Esophagus muscularis mucosa (tissue), 4 donors: Measurements from ENCODE around the gene HOXC12. TPM values are rescaled to one million over a fixed set of nuclear protein-coding genes. Genes with fewer than 3 reads are reported as not detected.

Experiments
- DNase-seq: peaks from one replicate; pipeline ENCODE4 v3.0.0-alpha.2; 2017; ENCODE audit errors: extremely low spot score
- H3K27ac ChIP-seq, 4 donors: fragments of 200-600 bp; sonication (generic); replicated peaks in 1 of 4; 1 replicate in 3 of 4; 2 replicates in 1 of 4; pipeline ENCODE4 v1.5.1; 2016 to 2019; ENCODE audit warnings: mild to moderate bottlenecking in 1 of 4
- H3K27me3 ChIP-seq, 4 donors: fragments of 200-600 bp; sonication (generic); one replicate each; pipeline versions ENCODE4 v1.5.1 to v1.6.0; 2016 to 2019
- H3K36me3 ChIP-seq, 4 donors: fragments of 200-600 bp; sonication (generic); one replicate each; pipeline ENCODE4 v1.5.1; 2016 to 2019
- H3K4me1 ChIP-seq, 4 donors: fragments of 200-600 bp; sonication (generic); one replicate each; pipeline ENCODE4 v1.5.1; 2016 to 2019
- H3K4me3 ChIP-seq, 4 donors: fragments of 200-600 bp; sonication (generic); 1 replicate in 2 of 4; 2 replicates in 2 of 4; pipeline ENCODE4 v1.5.1; 2016 to 2019; ENCODE audit warnings: mild to moderate bottlenecking in 4 of 4, moderate library complexity in 1 of 4
- H3K9me3 ChIP-seq, 4 donors: fragments of 200-600 bp; sonication (generic); 1 replicate in 3 of 4; 2 replicates in 1 of 4; pipeline ENCODE4 v1.5.1; 2016 to 2019
- EP300 ChIP-seq: sonication (generic); formaldehyde crosslinking; IDR thresholded peaks from one replicate; pipeline ENCODE4 v1.6.1; 2017; ENCODE audit warnings: antibody characterized with exemption
- POLR2A ChIP-seq: fragments of 450-650 bp; IDR thresholded peaks from one replicate; pipeline ENCODE4 v1.6.1; 2017; ENCODE audit warnings: antibody characterized with exemption, moderate library complexity, mild to moderate bottlenecking, low read depth
- POLR2AphosphoS5 ChIP-seq, 2 donors: sonication (generic); formaldehyde crosslinking; IDR thresholded peaks; one replicate each; pipeline ENCODE4 v1.6.1; 2017; ENCODE audit warnings: antibody characterized with exemption in 2 of 2
- WGBS: methylation state at CpG from one replicate; pipeline ENCODE4 v1.1.5; 2018; 5-methylcytosine and 5-hydroxymethylcytosine counted together
- intact Hi-C: fragments of 100-400 bp; cut with DNase I; formaldehyde crosslinking; loops from one replicate; pipeline ENCODE4 v1.15.1; 2023
- total RNA-seq, 4 donors: library from RNA; depleted of rRNA; stranded (reverse); fragments of >200 nt; gene quantifications; one replicate each; pipeline versions ENCODE4 v1.1.0 to v1.2.1, GENCODE V29; 2016
- TF ChIP-seq, protein P1 (sequence below), 3 experiments: fragments of 200-600 bp in 2 of 3; fragments of 450-650 bp in 1 of 3; sonication (generic) in 2 of 3; IDR thresholded peaks; one replicate each; pipeline ENCODE4 v1.5.1; 2017 to 2019; ENCODE audit warnings: antibody characterized with exemption in 3 of 3, mild to moderate bottlenecking in 2 of 3, moderate library complexity in 1 of 3

Gene HOXC12
- total RNA-seq, 4 donors from 2014 or later = not detected

DNA sequence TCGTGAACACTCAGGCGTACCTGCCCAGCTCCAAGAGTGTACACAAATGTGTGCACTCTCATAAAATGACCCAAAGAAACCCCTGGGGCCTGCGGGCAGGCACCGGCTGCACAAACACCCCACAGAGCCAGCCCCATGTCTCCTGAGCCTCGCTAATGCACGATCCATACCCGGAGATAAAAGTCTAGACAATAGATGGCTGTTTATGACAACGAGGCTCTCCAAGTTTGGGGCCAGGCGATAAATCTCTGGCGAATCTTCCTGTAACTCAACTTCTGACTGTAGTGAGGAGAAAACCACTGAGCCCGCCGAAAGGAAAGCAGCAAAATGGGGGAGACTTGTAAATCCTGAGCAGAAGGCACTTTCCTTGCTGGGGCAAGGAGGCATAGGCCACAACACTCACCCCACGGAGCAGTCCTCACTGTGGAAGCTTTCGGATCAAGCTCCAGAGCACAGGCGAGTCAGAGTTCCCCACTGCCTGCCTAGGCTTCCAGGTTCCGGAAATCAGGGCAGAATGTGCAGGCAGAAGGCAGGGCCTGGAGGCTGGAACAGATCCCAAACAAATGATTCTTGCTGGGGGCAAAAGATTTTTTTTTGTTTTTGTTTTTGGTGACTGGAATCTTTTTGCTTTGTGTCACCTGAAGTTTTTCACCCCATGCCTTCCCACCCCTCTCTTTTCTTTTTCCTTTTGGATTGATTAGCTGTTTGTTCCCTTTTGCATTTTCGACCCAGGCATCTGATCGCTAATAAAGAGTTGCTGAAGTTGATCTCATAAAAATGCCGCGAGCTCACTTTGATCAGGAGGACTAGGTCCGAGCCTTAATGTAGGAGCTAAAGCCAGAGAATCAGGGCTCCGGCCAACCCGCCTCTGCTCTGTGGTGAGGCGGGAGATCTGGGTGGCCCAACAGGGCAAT lies 13.8 kb downstream of the HOXC12 start:
- no peak for DNase-seq

DNA sequence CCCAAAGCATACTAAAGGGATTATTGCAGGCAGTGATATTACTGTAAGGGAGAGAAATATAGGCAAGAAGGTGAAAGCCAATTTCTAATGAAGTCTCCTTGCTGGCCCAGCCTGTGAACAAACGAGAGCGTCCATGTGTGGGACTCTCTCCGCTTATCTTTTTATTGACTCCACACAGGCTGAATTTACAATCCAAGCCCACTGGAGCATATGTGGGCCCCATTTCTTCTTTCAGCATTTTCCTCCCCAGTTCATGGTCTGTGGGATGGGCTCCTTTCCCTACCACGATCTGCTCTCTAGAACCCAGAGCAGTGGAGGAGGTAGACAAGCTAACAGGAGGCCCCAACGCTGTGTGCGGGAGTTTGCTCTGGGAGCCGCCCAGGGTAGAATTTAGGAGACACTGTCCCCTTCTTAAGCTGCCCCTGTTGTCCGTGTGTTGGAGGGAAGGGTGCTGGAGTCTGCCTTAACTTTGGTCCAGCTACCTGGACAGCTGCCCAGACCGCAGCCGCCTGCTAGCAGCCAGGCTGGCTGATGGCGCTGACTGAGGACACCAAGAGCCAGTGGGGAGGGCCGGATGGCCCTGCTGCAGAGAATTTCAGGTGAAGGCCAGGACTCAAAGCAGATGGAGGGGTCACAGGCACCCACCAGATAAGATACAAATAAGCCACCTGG lies 15.0 kb downstream of the HOXC12 start:
- Histone ChIP-seq H3K27ac (no peak overlapping the region), H3K36me3 (no peaks in the 10 kb centered on the region), H3K4me1 (peaks cover 16 to 38% (median 31%) of the 10 kb centered on the region in 4 donors), H3K27me3 (peaks cover 14 to 100% (median 94%) of the 10 kb centered on the region in 4 donors), H3K9me3 (no peaks in the 10 kb centered on the region), H3K4me3 (no peak overlapping the region)
- intact Hi-C loops = no loop called here
- no peak for TF ChIP-seq EP300
- no peak for TF ChIP-seq POLR2A
- TF ChIP-seq POLR2AphosphoS5 (IDR thresholded peaks at IDR 0.05) = no peak
- TF ChIP-seq, protein P1, sequence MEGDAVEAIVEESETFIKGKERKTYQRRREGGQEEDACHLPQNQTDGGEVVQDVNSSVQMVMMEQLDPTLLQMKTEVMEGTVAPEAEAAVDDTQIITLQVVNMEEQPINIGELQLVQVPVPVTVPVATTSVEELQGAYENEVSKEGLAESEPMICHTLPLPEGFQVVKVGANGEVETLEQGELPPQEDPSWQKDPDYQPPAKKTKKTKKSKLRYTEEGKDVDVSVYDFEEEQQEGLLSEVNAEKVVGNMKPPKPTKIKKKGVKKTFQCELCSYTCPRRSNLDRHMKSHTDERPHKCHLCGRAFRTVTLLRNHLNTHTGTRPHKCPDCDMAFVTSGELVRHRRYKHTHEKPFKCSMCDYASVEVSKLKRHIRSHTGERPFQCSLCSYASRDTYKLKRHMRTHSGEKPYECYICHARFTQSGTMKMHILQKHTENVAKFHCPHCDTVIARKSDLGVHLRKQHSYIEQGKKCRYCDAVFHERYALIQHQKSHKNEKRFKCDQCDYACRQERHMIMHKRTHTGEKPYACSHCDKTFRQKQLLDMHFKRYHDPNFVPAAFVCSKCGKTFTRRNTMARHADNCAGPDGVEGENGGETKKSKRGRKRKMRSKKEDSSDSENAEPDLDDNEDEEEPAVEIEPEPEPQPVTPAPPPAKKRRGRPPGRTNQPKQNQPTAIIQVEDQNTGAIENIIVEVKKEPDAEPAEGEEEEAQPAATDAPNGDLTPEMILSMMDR (IDR thresholded peaks at IDR 0.05) = no peak
- 19% methylated on average over 10 of the region's 12 CpGs for WGBS
- DNase-seq = no peak

More for the DNA sequence above, 13.8 kb downstream of the HOXC12 start:
- intact Hi-C loops = no loop called here
- WGBS = 33% methylated on average over 16 of the region's 24 CpGs
- Histone ChIP-seq H3K27me3 (peaks cover 13 to 100% (median 90%) of the 10 kb centered on the region in 4 donors), H3K4me1 (peaks cover 5 to 30% (median 19%) of the 10 kb centered on the region in 4 donors), H3K4me3 (no peak overlapping the region), H3K36me3 (no peaks in the 10 kb centered on the region), H3K27ac (no peak overlapping the region), H3K9me3 (no peaks in the 10 kb centered on the region)
- TF ChIP-seq POLR2AphosphoS5 (IDR thresholded peaks at IDR 0.05) = no peak
- no peak for TF ChIP-seq EP300
- no peak for TF ChIP-seq POLR2A
- TF ChIP-seq, protein P1 (IDR thresholded peaks at IDR 0.05) = no peak

DNA sequence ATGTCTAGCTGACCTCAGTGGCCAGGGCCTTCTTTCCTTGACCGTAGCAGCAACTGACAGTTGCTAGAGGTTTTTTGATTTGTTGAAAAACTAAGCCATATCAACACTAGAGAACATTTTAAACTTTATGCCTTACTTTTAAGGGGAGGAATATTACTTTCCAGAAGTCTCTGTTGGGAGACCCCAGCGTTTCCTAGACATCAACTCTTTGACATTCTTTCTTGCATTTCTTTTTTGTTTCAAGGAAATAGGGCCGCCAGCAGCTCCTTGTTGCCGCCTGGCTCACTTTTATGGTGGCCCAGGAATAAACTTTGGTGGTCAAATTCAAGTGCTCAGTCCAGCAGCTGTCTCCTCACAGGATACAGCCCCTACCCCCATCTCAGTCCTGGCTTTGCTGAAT lies 15.7 kb downstream of the HOXC12 start:
- Histone ChIP-seq H3K27ac (no peak overlapping the region), H3K36me3 (no peaks in the 10 kb centered on the region), H3K27me3 (peaks cover 16 to 100% (median 95%) of the 10 kb centered on the region in 4 donors), H3K9me3 (no peaks in the 10 kb centered on the region), H3K4me1 (peaks cover 23 to 43% (median 38%) of the 10 kb centered on the region in 4 donors), H3K4me3 (no peak overlapping the region)
- no peak for DNase-seq
- intact Hi-C loops = no loop called here
- 38% methylated on average over 4 of the region's 4 CpGs for WGBS
- TF ChIP-seq, protein P1 (IDR thresholded peaks at IDR 0.05) = no peak
- TF ChIP-seq POLR2AphosphoS5 (IDR thresholded peaks at IDR 0.05) = no peak
- no peak for TF ChIP-seq POLR2A
- TF ChIP-seq EP300 = no peak

DNA sequence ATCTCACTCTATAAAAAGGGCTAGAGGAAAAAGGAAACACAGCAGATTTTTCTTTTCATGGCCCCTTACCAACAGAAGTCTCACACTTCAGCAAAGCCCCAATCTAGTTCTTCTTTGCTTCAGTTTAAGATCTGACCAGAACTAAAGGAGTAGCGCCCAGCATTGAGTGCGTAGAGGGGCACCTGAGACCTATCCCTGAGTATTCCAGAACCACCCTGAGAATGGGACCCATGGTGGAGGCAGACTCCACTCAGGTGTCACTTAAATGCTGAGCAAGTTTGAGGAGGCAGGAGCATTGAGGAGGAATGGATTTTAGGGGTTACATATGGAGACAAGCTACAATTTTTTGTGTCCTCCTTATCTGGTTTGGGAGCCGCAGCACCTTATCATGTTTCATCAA lies 16.4 kb downstream of the HOXC12 start:
- H3K9me3 ChIP-seq = no peaks in the 10 kb centered on the region
- peaks cover 24 to 40% (median 35%) of the 10 kb centered on the region in 4 donors for H3K4me1 ChIP-seq
- intact Hi-C loops = no loop called here
- no peak overlapping the region for H3K27ac ChIP-seq
- WGBS = 73% methylated on average over 3 of the region's 3 CpGs
- H3K36me3 ChIP-seq = no peaks in the 10 kb centered on the region
- TF ChIP-seq POLR2A (no peak), POLR2AphosphoS5 (IDR thresholded peaks at IDR 0.05) (no peak), EP300 (no peak)
- TF ChIP-seq, protein P1 (IDR thresholded peaks at IDR 0.05) = no peak
- H3K4me3 ChIP-seq = no peak overlapping the region
- peaks cover 16 to 100% (median 95%) of the 10 kb centered on the region in 4 donors for H3K27me3 ChIP-seq
- DNase-seq = no peak
